ENCODE measurements around the gene CLEC4G.

GRCh38 chr19:7739211-7739755 is 7.4 kb upstream of the CLEC4G start:
- no peak for TF ChIP-seq EP300 (IDR thresholded peaks at IDR 0.05; ENCODE audit: borderline replicate concordance)
- TF ChIP-seq REST (IDR thresholded peaks at IDR 0.05; ENCODE audit: low read depth), result no peak
- TF ChIP-seq TAF1 (IDR thresholded peaks at IDR 0.05; ENCODE audit: low read depth), result no peak
- TF ChIP-seq MAX (IDR thresholded peaks at IDR 0.05), result no peak
- TF ChIP-seq CREB1 (IDR thresholded peaks at IDR 0.05; ENCODE audit: low read depth), result no peak
- no peak for TF ChIP-seq YY1 (IDR thresholded peaks at IDR 0.05; ENCODE audit: low read depth)
- TF ChIP-seq CEBPB (IDR thresholded peaks at IDR 0.05), result no peak
- no peak for TF ChIP-seq USF1 (IDR thresholded peaks at IDR 0.05)
- no peak for TF ChIP-seq FOXM1 (IDR thresholded peaks at IDR 0.05; ENCODE audit: borderline replicate concordance, low read depth)
- TF ChIP-seq RAD21 (IDR thresholded peaks at IDR 0.05; ENCODE audit: low read depth), result no peak
- TF ChIP-seq EGR1 (IDR thresholded peaks at IDR 0.05), result no peak
- TF ChIP-seq TCF12 (IDR thresholded peaks at IDR 0.05; ENCODE audit: low read depth), result no peak
- TF ChIP-seq NFIC (IDR thresholded peaks at IDR 0.05), result no peak
- TF ChIP-seq ZBTB7A (IDR thresholded peaks at IDR 0.05; ENCODE audit: low read depth), result no peak

All from Ishikawa (cell line).